ENCODE data around the gene ZC3H13.
"Not testable (repeated sequence)": the region's sequence is repeated elsewhere in the genome, so short reads cannot be mapped to it uniquely, and the experiment has no call there.

Gene ZC3H13

GRCh38 chr13:46006688-46007452 is 45.7 kb downstream of the ZC3H13 start:
- FAIRE-seq = no peak

- FAIRE-seq = no peak
Observed at GRCh38 chr13:46004491-46004890, 48.1 kb downstream of the ZC3H13 start.

GRCh38 chr13:45996631-45997030 is 55.9 kb downstream of the ZC3H13 start:
- FAIRE-seq = no peak

- FAIRE-seq = no peak
Observed at GRCh38 chr13:45995245-45995644, 57.3 kb downstream of the ZC3H13 start.

GRCh38 chr13:45994752-45995151 is 57.8 kb downstream of the ZC3H13 start:
- no peak for FAIRE-seq

GRCh38 chr13:45989607-45990006 is 62.9 kb downstream of the ZC3H13 start:
- no peak for FAIRE-seq

- not testable (repeated sequence) for FAIRE-seq
Observed at GRCh38 chr13:45981127-45981526, 71.4 kb downstream of the ZC3H13 start.

- no peak for FAIRE-seq
Observed at GRCh38 chr13:45975337-45975736, 77.2 kb downstream of the ZC3H13 start.

- no peak for FAIRE-seq
Observed at GRCh38 chr13:45974500-45974899, 78.0 kb downstream of the ZC3H13 start.

GRCh38 chr13:45967589-45967988 is 85.0 kb downstream of the ZC3H13 start:
- FAIRE-seq = no peak

GRCh38 chr13:45966715-45967114 is 85.8 kb downstream of the ZC3H13 start:
- FAIRE-seq = no peak

GRCh38 chr13:45961468-45961867 is 91.1 kb downstream of the ZC3H13 start:
- FAIRE-seq = no peak

GRCh38 chr13:45954836-45955800 is 97.4 kb downstream of the ZC3H13 start:
- no peak for FAIRE-seq

- no peak for FAIRE-seq
Observed at GRCh38 chr13:45953082-45953481, 99.5 kb downstream of the ZC3H13 start.

- FAIRE-seq = no peak
Observed at GRCh38 chr13:45951724-45952123, 100.8 kb downstream of the ZC3H13 start.

- FAIRE-seq = no peak
Observed at GRCh38 chr13:45951166-45951565, 101.4 kb downstream of the ZC3H13 start.

- no peak for FAIRE-seq
Observed at GRCh38 chr13:45950386-45951000, 102.1 kb downstream of the ZC3H13 start.

GRCh38 chr13:45949161-45949560 is 103.4 kb downstream of the ZC3H13 start:
- FAIRE-seq = no peak

- no peak for FAIRE-seq
Observed at GRCh38 chr13:45943965-45944364, 108.6 kb downstream of the ZC3H13 start.

GRCh38 chr13:45943120-45943519 is 109.4 kb downstream of the ZC3H13 start:
- no peak for FAIRE-seq

- FAIRE-seq = no peak
Observed at GRCh38 chr13:45941261-45941660, 111.3 kb downstream of the ZC3H13 start.

GRCh38 chr13:45940061-45940460 is 112.5 kb downstream of the ZC3H13 start:
- no peak for FAIRE-seq

GRCh38 chr13:45936621-45937020 is 115.9 kb downstream of the ZC3H13 start:
- no peak for FAIRE-seq

Measured in A204.1 (cell line).